H1 (cell line): Measurements from ENCODE around the gene ATP6V0A1. TPM values are rescaled to one million over a fixed set of nuclear protein-coding genes. Genes with fewer than 3 reads are reported as not detected.

Experiments
- CTCF ChIA-PET: fragments of 300-600 bp; sonication (Branson Sonifier 250); formaldehyde crosslinking; loops from one replicate; lab custom pipeline; 2021; ENCODE audit not compliant: partially characterized antibody; lab: Charles Lee
- POLR2A ChIA-PET: fragments of 300-600 bp; sonication (Branson Sonifier 250); formaldehyde crosslinking; loops from one replicate; lab custom pipeline; 2021; ENCODE audit warnings: inconsistent platforms; ENCODE audit not compliant: partially characterized antibody; lab: Charles Lee
- DNase-seq, 2 experiments: peaks; one replicate each; pipeline versions ENCODE4 v3.0.0 to v3.0.0-alpha.2; 2010 to 2022; ENCODE audit warnings: low spot score in 2 of 2, low read depth in 1 of 2, mixed read lengths in 1 of 2
- FAIRE-seq: peaks from 2 replicates; lab custom pipeline; 2011; peaks lifted over from hg19 to GRCh38; lab: Jason Lieb, UNC
- H2AFZ ChIP-seq: 2 replicates; pipeline ENCODE4 v1.8.1; 2012; ENCODE audit warnings: low read length, inconsistent platforms
- H2AK5ac ChIP-seq: 2 replicates; pipeline ENCODE4 v1.6.1; 2013; ENCODE audit warnings: low read depth, low read length
- H2BK120ac ChIP-seq: replicated peaks from 2 replicates; pipeline ENCODE3; 2013; ENCODE audit warnings: low read depth, low read length, inconsistent platforms
- H2BK12ac ChIP-seq: 2 replicates; pipeline ENCODE4 v1.6.1; 2013; ENCODE audit warnings: low read depth, low read length
- H2BK15ac ChIP-seq: 2 replicates; pipeline ENCODE4 v1.6.1; 2013; ENCODE audit warnings: low read length
- H2BK20ac ChIP-seq: 2 replicates; pipeline ENCODE4 v1.6.1; 2013; ENCODE audit warnings: low read length
- H2BK5ac ChIP-seq: 2 replicates; pipeline ENCODE4 v1.6.1; 2013; ENCODE audit warnings: low read depth, low read length
- H3K14ac ChIP-seq: 2 replicates; pipeline ENCODE4 v1.6.1; 2013; ENCODE audit warnings: inconsistent platforms; ENCODE audit not compliant: insufficient read length
- H3K18ac ChIP-seq: 2 replicates; pipeline ENCODE4 v1.6.1; 2013; ENCODE audit warnings: low read length; ENCODE audit errors: extremely low read depth
- H3K23ac ChIP-seq: 2 replicates; pipeline ENCODE4 v1.6.1; 2013; ENCODE audit warnings: inconsistent platforms; ENCODE audit not compliant: insufficient read length
- H3K23me2 ChIP-seq: 2 replicates; pipeline ENCODE4 v1.6.1; 2013; ENCODE audit warnings: low read depth, low read length
- H3K27ac ChIP-seq: 2 replicates; pipeline ENCODE4 v1.6.1; 2011; ENCODE audit warnings: low read depth, low read length, inconsistent platforms
- H3K27me3 ChIP-seq, 4 experiments: replicated peaks in 1 of 4; 1 replicate in 1 of 4; 2 replicates in 3 of 4; pipeline versions ENCODE4 v1.6.1 to v1.8.1; 2011 to 2013; ENCODE audit warnings: low read length in 3 of 4, mild to moderate bottlenecking in 3 of 4, inconsistent platforms in 2 of 4, mixed read lengths in 2 of 4, moderate library complexity in 1 of 4; ENCODE audit not compliant: control insufficient read depth in 3 of 4, insufficient read depth in 3 of 4; ENCODE audit errors: extremely low read depth in 1 of 4
- H3K36me3 ChIP-seq, 4 experiments: 2 replicates each; pipeline versions ENCODE4 v1.6.1 to v1.8.1; 2011 to 2013; ENCODE audit warnings: mild to moderate bottlenecking in 4 of 4, low read length in 3 of 4, moderate library complexity in 2 of 4, control low read depth in 1 of 4, inconsistent platforms in 1 of 4; ENCODE audit not compliant: insufficient read depth in 4 of 4, control insufficient read depth in 2 of 4
- H3K4ac ChIP-seq: replicated peaks from 2 replicates; pipeline ENCODE3; 2013; ENCODE audit warnings: low read length, low read depth, mixed read lengths, inconsistent platforms; ENCODE audit not compliant: insufficient read length
- H3K4me1 ChIP-seq, 4 experiments: replicated peaks in 1 of 4; 1 replicate in 1 of 4; 2 replicates in 3 of 4; pipeline versions ENCODE4 v1.6.1 to v1.8.1; 2011 to 2013; ENCODE audit warnings: low read length in 3 of 4, inconsistent platforms in 2 of 4, mixed read lengths in 1 of 4; ENCODE audit not compliant: insufficient read depth in 4 of 4, control insufficient read depth in 3 of 4
- H3K4me2 ChIP-seq, 2 experiments: 2 replicates each; pipeline versions ENCODE4 v1.6.1 to v1.8.1; 2011 to 2013; ENCODE audit warnings: low read depth in 2 of 2, low read length in 2 of 2, control low read depth in 1 of 2, inconsistent platforms in 1 of 2, mild to moderate bottlenecking in 1 of 2; ENCODE audit not compliant: insufficient read depth in 1 of 2
- H3K4me3 ChIP-seq, 4 experiments: fragments of 200-600, 300-600 bp in 1 of 4; sonication (generic), shearing (Covaris generic), sonication (Bioruptor Twin) in 1 of 4; 2 replicates each; pipeline versions ENCODE4 v1.5.1 to v1.8.1; 2011 to 2016; ENCODE audit warnings: low read length in 4 of 4, low read depth in 3 of 4, control low read depth in 2 of 4, inconsistent platforms in 2 of 4, mild to moderate bottlenecking in 2 of 4, mixed read lengths in 1 of 4, moderate library complexity in 1 of 4; ENCODE audit not compliant: insufficient read depth in 2 of 4; ENCODE audit errors: extremely low read depth in 1 of 4
- H3K56ac ChIP-seq: replicated peaks from 2 replicates; pipeline ENCODE3; 2013; ENCODE audit warnings: low read depth, mild to moderate bottlenecking, mixed read lengths, low read length, inconsistent platforms; ENCODE audit not compliant: insufficient read length
- H3K79me1 ChIP-seq: 2 replicates; pipeline ENCODE4 v1.6.1; 2013; ENCODE audit warnings: low read depth, low read length, control low read depth
- H3K79me2 ChIP-seq, 2 experiments: 2 replicates each; pipeline versions ENCODE4 v1.6.1 to v1.8.1; 2012 to 2013; ENCODE audit warnings: low read length in 2 of 2, mild to moderate bottlenecking in 2 of 2, inconsistent platforms in 1 of 2; ENCODE audit not compliant: insufficient read depth in 2 of 2, control insufficient read depth in 1 of 2
- H3K9ac ChIP-seq, 4 experiments: replicated peaks in 1 of 4; 1 replicate in 1 of 4; 2 replicates in 3 of 4; pipeline versions ENCODE4 v1.6.1 to v1.8.1; 2011 to 2013; ENCODE audit warnings: low read depth in 3 of 4, low read length in 3 of 4, control low read depth in 2 of 4, mild to moderate bottlenecking in 2 of 4, moderate library complexity in 2 of 4, inconsistent platforms in 1 of 4; ENCODE audit errors: extremely low read depth in 1 of 4
- H3K9me3 ChIP-seq, 2 experiments: 2 replicates each; pipeline versions ENCODE4 v1.6.1 to v1.8.1; 2012 to 2013; ENCODE audit warnings: mild to moderate bottlenecking in 2 of 2, moderate library complexity in 2 of 2, control low read depth in 1 of 2, inconsistent platforms in 1 of 2, low read depth in 1 of 2, low read length in 1 of 2, mixed read lengths in 1 of 2; ENCODE audit not compliant: insufficient read depth in 2 of 2
- H4K20me1 ChIP-seq, 2 experiments: replicated peaks in 1 of 2; 2 replicates each; pipeline versions ENCODE3 to v1.8.1; 2011 to 2013; ENCODE audit warnings: inconsistent platforms in 2 of 2, low read length in 2 of 2, mild to moderate bottlenecking in 1 of 2; ENCODE audit not compliant: insufficient read depth in 2 of 2, control insufficient read depth in 1 of 2
- H4K5ac ChIP-seq: 2 replicates; pipeline ENCODE4 v1.6.1; 2013; ENCODE audit warnings: low read length, low read depth, mixed read lengths, inconsistent platforms; ENCODE audit not compliant: insufficient read length
- H4K8ac ChIP-seq: 2 replicates; pipeline ENCODE4 v1.8.0; 2013; ENCODE audit warnings: mild to moderate bottlenecking, moderate library complexity, low read length, inconsistent platforms; ENCODE audit not compliant: insufficient read depth; ENCODE audit errors: extremely low read depth
- H4K91ac ChIP-seq: replicated peaks from 2 replicates; pipeline ENCODE3; 2013; ENCODE audit warnings: low read length, mixed read lengths, inconsistent platforms; ENCODE audit not compliant: insufficient read length
- CREB1 ChIP-seq: IDR thresholded peaks from 2 replicates; pipeline ENCODE4 v1.6.1; 2012; ENCODE audit warnings: inconsistent platforms
- KDM1A ChIP-seq: fragments of 200-600, 300-600 bp; sonication (generic); IDR thresholded peaks from 2 replicates; pipeline ENCODE4 v1.7.1; 2016; ENCODE audit warnings: mild to moderate bottlenecking, low read length, borderline replicate concordance
- NANOG ChIP-seq: IDR thresholded peaks from 2 replicates; pipeline ENCODE4 v1.6.1; 2011; ENCODE audit warnings: low read length, low read depth, mild to moderate bottlenecking, inconsistent platforms; ENCODE audit not compliant: insufficient read depth, poor library complexity, severe bottlenecking
- POU5F1 ChIP-seq: IDR thresholded peaks from 2 replicates; pipeline ENCODE4 v1.6.1; 2011; ENCODE audit warnings: low read depth, mild to moderate bottlenecking, low read length, moderate library complexity
- RAD21 ChIP-seq, 2 experiments: IDR thresholded peaks in 1 of 2; conservative IDR thresholded peaks in 1 of 2; 2 replicates each; pipeline ENCODE4 v1.6.1; 2011; ENCODE audit warnings: low read depth in 2 of 2, low read length in 2 of 2, improper control_type of control experiment in 1 of 2, inconsistent platforms in 1 of 2, mild to moderate bottlenecking in 1 of 2, moderate library complexity in 1 of 2
- RBBP5 ChIP-seq: IDR thresholded peaks from 2 replicates; pipeline ENCODE4 v1.7.1; 2012; ENCODE audit warnings: low read depth, mild to moderate bottlenecking, inconsistent platforms, low read length, moderate library complexity, borderline replicate concordance
- SAP30 ChIP-seq: fragments of 300-600 bp; sonication (generic); IDR thresholded peaks from 2 replicates; pipeline ENCODE4 v1.7.1; 2012; ENCODE audit warnings: low read length, moderate library complexity, mild to moderate bottlenecking, inconsistent platforms; ENCODE audit not compliant: insufficient read depth, insufficient replicate concordance
- SIX5 ChIP-seq: IDR thresholded peaks from 2 replicates; pipeline ENCODE4 v1.6.1; 2011; ENCODE audit warnings: mild to moderate bottlenecking, low read depth, low read length
- SP2 ChIP-seq: IDR thresholded peaks from 2 replicates; pipeline ENCODE4 v1.6.1; 2012; ENCODE audit warnings: mild to moderate bottlenecking, low read length, inconsistent platforms
- WGBS, 2 experiments: shearing (Covaris generic) in 1 of 2; methylation state at CpG; one replicate each; pipeline versions ENCODE4 v1.1.6 to v1.1.7; 2013 to 2015; ENCODE audit warnings: low lambda C conversion rate in 2 of 2, mixed read lengths in 2 of 2, inconsistent platforms in 1 of 2, low coverage in 1 of 2, missing lambda C conversion rate in 1 of 2; ENCODE audit not compliant: insufficient replicate concordance in 2 of 2, insufficient coverage in 1 of 2, insufficient read length in 1 of 2; ENCODE audit errors: extremely low coverage in 1 of 2, missing lambda C conversion rate in 1 of 2; 5-methylcytosine and 5-hydroxymethylcytosine counted together
- polyA plus RNA-seq, 7 experiments: library from polyadenylated mRNA; depleted of rRNA in 3 of 7; stranded (reverse) in 5 of 7; unstranded in 2 of 7; fragments of >200 nt in 5 of 7; fragments of 200-250 nt in 2 of 7; gene quantifications; 1 replicate in 5 of 7; 2 replicates in 1 of 7; 4 replicates in 1 of 7; pipeline versions ENCODE4 v1.2.1 to v1.2.3, GENCODE V29; 2011 to 2013; ENCODE audit warnings: missing spikeins in 2 of 7, mixed read lengths in 2 of 7
- total RNA-seq: library from RNA; stranded (reverse); fragmentation: NEBNext Ultra II Directional; extraction: Animal tissue kit (Norgen Biotek cat#: 25700); gene quantifications from 2 replicates; pipeline ENCODE4 v1.2.1, GENCODE V29; 2021
- TF ChIP-seq, protein P1 (sequence below): IDR thresholded peaks from 2 replicates; pipeline ENCODE4 v1.6.1; 2012; ENCODE audit warnings: inconsistent platforms
- TF ChIP-seq, protein P2 (sequence below), 3 experiments: IDR thresholded peaks; 1 replicate in 2 of 3; 2 replicates in 1 of 3; pipeline versions ENCODE4 v1.5.1 to v1.6.1; 2011; ENCODE audit warnings: low read length in 3 of 3, mild to moderate bottlenecking in 3 of 3, inconsistent platforms in 2 of 3, low read depth in 1 of 3, moderate library complexity in 1 of 3; ENCODE audit not compliant: insufficient read depth in 1 of 3; ENCODE audit errors: control extremely low read depth in 1 of 3

Gene ATP6V0A1
- total and polyA plus RNA-seq, 2 of the 8 experiments (the other 6 are each of a cell fraction or from before 2014, with no cell fraction given), result 55.3 to 63.4 TPM

DNA sequence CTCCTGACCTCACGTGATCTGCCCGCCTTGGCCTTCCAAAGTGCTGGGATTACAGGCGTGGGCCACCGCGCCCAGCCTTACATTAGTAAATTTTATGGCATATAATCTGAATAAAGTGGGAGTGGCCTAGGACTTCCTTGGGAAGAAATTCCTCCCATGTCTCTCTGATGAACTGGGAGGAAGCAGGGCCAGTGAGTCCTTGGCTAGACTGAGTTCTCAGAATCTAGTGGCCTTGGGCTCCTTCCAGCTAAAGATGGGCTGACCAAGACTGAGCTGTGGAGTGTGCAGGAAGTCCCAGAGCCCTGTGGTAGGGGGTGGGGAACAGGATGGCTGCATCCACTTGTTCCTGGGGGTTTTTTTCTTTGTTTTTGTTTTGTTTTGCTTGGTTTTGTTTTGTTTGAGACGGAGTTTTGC lies 67.4 kb downstream of the ATP6V0A1 start:
- H3K79me2 ChIP-seq, result no peaks in the 10 kb centered on the region
- 97% methylated on average over 6 of the region's 6 CpGs; no CpG with 5 or more reads in 1 of the 2 experiments for WGBS, 2 experiments
- H3K4me1 ChIP-seq, result no peaks in the 10 kb centered on the region; a peak in 1 of 7 replicates
- no peak overlapping the region for H3K23ac ChIP-seq
- H3K23me2 ChIP-seq, result no peaks in the 10 kb centered on the region
- FAIRE-seq (no peak), DNase-seq (no peak)
- no peaks in the 10 kb centered on the region for H3K9me3 ChIP-seq
- H3K4me3 ChIP-seq, result no peak overlapping the region
- no peaks in the 10 kb centered on the region for H4K20me1 ChIP-seq
- H3K14ac ChIP-seq, result no peak overlapping the region
- no peak overlapping the region for H2BK120ac ChIP-seq
- no peak overlapping the region for H2AFZ ChIP-seq
- no peaks in the 10 kb centered on the region; a peak in 1 of 7 replicates for H3K27me3 ChIP-seq
- no peak overlapping the region for H2BK15ac ChIP-seq
- no peak overlapping the region for H3K56ac ChIP-seq
- no peak overlapping the region for H3K9ac ChIP-seq
- no peak overlapping the region for H3K4ac ChIP-seq
- peaks cover 3 to 7% (median 4%) of the 10 kb centered on the region in 4 experiments; a peak in 5 of 8 replicates for H3K36me3 ChIP-seq
- H4K91ac ChIP-seq, result no peak overlapping the region
- ChIA-PET POLR2A (interaction anchor here (1.9 kb wide), 1 partner anchor 10 kb away, joined by 5 read pairs; the partner anchor contains the start of gene NAGLU), CTCF (interaction anchor here (0.9 to 1.9 kb wide), 6 partner anchors 11 to 249 kb away, joined by 3 to 11 read pairs (median 6); no protein-coding TSS in a partner anchor)
- H2BK20ac ChIP-seq, result no peak overlapping the region
- H2AK5ac ChIP-seq, result no peak overlapping the region
- no peak overlapping the region for H4K8ac ChIP-seq
- no peaks in the 10 kb centered on the region for H3K79me1 ChIP-seq
- H3K4me2 ChIP-seq, result no peak overlapping the region
- H2BK12ac ChIP-seq, result no peak overlapping the region
- H2BK5ac ChIP-seq, result no peak overlapping the region
- H3K18ac ChIP-seq, result no peak overlapping the region
- no peak overlapping the region for H3K27ac ChIP-seq
- no peak overlapping the region for H4K5ac ChIP-seq
- no peak for TF ChIP-seq RAD21 (IDR thresholded peaks at IDR 0.05 in 1 of 2, conservative IDR thresholded peaks at IDR 0.05 in 1 of 2; ENCODE audit: low read depth in 2 of 2, low read length in 2 of 2)
- no peak for TF ChIP-seq NANOG
- TF ChIP-seq, protein P1, sequence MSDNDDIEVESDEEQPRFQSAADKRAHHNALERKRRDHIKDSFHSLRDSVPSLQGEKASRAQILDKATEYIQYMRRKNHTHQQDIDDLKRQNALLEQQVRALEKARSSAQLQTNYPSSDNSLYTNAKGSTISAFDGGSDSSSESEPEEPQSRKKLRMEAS, result no peak
- no peak for TF ChIP-seq CREB1
- no peak for TF ChIP-seq SAP30
- no peak for TF ChIP-seq RBBP5
- TF ChIP-seq SIX5, result no peak
- no peak for TF ChIP-seq KDM1A
- TF ChIP-seq POU5F1, result no peak
- TF ChIP-seq, protein P2, sequence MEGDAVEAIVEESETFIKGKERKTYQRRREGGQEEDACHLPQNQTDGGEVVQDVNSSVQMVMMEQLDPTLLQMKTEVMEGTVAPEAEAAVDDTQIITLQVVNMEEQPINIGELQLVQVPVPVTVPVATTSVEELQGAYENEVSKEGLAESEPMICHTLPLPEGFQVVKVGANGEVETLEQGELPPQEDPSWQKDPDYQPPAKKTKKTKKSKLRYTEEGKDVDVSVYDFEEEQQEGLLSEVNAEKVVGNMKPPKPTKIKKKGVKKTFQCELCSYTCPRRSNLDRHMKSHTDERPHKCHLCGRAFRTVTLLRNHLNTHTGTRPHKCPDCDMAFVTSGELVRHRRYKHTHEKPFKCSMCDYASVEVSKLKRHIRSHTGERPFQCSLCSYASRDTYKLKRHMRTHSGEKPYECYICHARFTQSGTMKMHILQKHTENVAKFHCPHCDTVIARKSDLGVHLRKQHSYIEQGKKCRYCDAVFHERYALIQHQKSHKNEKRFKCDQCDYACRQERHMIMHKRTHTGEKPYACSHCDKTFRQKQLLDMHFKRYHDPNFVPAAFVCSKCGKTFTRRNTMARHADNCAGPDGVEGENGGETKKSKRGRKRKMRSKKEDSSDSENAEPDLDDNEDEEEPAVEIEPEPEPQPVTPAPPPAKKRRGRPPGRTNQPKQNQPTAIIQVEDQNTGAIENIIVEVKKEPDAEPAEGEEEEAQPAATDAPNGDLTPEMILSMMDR (IDR thresholded peaks at IDR 0.05; ENCODE audit: control extremely low read depth in 1 of 3, insufficient read depth in 1 of 3, low read depth in 1 of 3, low read length in 3 of 3), result no peak
- no peak for TF ChIP-seq SP2
